GM06990 (cell line): ENCODE measurements around the gene PNPLA5.

Experiments
- DNase-seq: peaks from one replicate; pipeline ENCODE4 v3.0.0-alpha.2; 2011; ENCODE audit not compliant: insufficient read length; ENCODE audit errors: extremely low read depth
- H3K27me3 ChIP-seq: replicated peaks from 2 replicates; pipeline ENCODE4 v1.6.0; 2011; ENCODE audit warnings: low read length; ENCODE audit not compliant: control insufficient read depth, insufficient read depth
- H3K36me3 ChIP-seq: 2 replicates; pipeline ENCODE4 v1.5.1; 2011; ENCODE audit warnings: low read length; ENCODE audit not compliant: control insufficient read depth, insufficient read depth
- H3K4me3 ChIP-seq: replicated peaks from 2 replicates; pipeline ENCODE4 v1.5.1; 2011; ENCODE audit warnings: low read depth, mild to moderate bottlenecking, control low read depth, low read length
- TF ChIP-seq, protein P1 (sequence below): IDR thresholded peaks from 2 replicates; pipeline ENCODE4 v1.5.1; 2011; ENCODE audit warnings: low read length, control low read depth, mild to moderate bottlenecking, inconsistent platforms; ENCODE audit not compliant: insufficient read depth, poor library complexity, severe bottlenecking

The PNPLA5 gene

DNA sequence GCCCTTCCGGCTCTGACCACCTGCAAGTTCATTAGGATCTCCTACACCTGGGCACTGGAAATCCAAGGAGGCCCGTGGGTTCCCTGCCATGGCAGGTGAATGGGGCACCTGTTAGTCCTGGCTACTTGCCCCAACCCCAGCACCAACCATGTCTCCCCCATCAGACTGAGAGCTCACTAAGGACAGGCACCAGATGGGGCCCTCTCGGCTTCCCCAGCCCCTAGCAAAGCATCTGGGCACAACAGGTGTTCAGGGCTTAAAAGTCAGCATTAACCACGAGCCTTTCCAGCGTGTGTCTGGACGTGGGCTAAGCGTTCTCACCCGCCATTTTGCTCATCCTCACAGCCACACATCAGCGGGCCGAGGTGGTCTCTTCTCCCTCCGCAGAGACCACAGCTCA is 31.7 kb downstream of the PNPLA5 start:
- TF ChIP-seq, protein P1, sequence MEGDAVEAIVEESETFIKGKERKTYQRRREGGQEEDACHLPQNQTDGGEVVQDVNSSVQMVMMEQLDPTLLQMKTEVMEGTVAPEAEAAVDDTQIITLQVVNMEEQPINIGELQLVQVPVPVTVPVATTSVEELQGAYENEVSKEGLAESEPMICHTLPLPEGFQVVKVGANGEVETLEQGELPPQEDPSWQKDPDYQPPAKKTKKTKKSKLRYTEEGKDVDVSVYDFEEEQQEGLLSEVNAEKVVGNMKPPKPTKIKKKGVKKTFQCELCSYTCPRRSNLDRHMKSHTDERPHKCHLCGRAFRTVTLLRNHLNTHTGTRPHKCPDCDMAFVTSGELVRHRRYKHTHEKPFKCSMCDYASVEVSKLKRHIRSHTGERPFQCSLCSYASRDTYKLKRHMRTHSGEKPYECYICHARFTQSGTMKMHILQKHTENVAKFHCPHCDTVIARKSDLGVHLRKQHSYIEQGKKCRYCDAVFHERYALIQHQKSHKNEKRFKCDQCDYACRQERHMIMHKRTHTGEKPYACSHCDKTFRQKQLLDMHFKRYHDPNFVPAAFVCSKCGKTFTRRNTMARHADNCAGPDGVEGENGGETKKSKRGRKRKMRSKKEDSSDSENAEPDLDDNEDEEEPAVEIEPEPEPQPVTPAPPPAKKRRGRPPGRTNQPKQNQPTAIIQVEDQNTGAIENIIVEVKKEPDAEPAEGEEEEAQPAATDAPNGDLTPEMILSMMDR, result no peak
- Histone ChIP-seq H3K36me3 (no peaks in the 10 kb centered on the region), H3K4me3 (no peak overlapping the region), H3K27me3 (no peaks in the 10 kb centered on the region; the same call in 1 of the 2 replicates)
- no peak for DNase-seq

DNA sequence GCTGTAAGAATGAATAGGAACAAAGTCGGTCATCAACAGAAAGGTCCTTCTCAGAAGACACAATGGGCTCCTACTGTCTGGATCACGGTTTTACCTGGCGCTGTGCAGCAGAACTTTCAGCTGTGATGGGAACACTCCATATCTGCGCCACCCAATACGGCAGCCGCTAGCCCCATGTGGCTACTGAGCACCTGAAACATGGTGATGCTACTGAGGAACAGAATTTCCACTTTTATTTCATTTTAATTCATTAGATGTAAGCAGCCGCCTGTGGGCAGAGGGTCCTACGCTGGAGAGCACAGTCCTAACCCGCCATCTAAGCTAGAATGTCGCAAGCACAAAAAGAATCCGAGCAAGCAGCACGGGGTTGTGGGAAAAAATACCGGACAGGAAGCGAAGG is 32.2 kb downstream of the PNPLA5 start:
- DNase-seq, result no peak
- H3K36me3 ChIP-seq, result no peaks in the 10 kb centered on the region
- H3K4me3 ChIP-seq, result no peak overlapping the region
- TF ChIP-seq, protein P1, result no peak
- H3K27me3 ChIP-seq, result no peaks in the 10 kb centered on the region; the same call in 1 of the 2 replicates

DNA sequence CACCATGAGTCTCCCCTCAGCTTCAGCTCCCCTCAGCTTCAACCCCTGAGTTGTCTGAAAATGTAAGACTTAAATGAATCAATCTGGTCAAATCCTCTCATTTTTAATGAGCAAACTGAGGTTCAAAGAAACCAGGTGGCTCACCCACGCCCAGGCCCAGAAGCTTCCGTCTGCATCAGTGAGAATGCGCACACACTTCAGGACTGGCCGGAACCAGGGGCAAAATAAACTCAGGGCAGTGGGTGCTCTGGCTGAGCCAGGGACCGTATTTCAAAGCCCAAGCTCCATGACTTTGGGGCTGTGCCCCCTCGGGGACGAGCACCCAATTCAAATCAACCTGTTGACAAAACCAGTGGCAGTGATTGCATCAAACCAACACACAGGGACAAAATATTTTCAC is 32.6 kb downstream of the PNPLA5 start:
- H3K4me3 ChIP-seq, result no peak overlapping the region
- no peak for DNase-seq
- TF ChIP-seq, protein P1, result no peak
- H3K27me3 ChIP-seq, result no peaks in the 10 kb centered on the region; the same call in 1 of the 2 replicates
- H3K36me3 ChIP-seq, result no peaks in the 10 kb centered on the region

DNA sequence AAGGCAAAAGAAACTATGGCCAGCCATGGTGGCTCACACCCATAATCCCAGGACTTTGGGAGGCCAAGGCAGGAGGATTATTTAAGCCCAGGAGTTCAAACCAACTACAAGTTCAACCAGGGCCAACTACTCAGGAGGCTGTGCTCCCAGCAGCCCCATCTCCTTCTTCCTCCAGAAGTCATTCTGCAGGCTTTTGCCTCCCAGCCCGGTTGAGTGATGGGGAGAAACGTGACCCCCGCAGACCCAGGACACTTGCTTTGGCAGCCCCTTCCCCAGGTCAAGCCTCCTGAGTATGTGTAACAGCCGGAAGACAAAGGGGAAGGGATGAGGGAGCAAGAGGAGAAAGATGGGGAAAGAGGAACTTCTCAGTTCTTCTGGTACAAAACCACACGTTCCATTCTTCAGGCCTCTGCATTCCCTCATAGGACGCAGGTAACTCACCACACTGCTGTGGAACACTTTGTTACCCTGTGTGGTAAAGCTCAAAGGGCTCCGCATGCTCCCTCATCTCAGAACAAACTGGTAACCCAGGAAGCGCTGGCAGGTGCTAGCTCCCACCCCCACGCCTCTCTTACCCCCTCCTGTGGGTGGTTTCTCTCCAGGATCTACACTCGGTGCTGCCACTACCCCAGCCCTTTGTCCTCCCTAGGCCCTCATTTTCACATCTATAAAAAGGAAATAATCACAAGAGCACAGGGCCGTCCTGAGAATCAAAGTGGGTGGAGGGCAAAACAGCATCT is 33.5 kb downstream of the PNPLA5 start:
- Histone ChIP-seq H3K36me3 (no peaks in the 10 kb centered on the region), H3K4me3 (no peak overlapping the region), H3K27me3 (no peaks in the 10 kb centered on the region)
- TF ChIP-seq, protein P1, result no peak
- no peak for DNase-seq

DNA sequence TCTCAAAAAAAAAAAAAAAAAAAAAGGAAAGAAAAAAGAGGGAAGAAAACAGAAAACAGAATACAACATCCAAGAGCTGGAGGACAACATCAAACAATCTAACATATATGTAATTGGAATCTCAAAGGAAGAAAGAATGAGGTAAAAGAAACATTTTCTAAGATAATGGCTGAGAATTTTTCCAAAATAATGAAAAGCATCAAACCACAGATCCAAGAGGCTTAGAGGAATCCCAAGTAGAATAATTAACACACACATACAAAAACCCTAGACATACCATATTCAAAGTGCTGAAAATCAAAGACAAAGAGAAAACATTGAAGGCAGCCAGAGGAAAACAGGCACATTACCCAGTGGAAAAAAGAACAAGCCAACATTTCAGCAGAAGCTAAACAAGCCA is 34.4 kb downstream of the PNPLA5 start:
- H3K27me3 ChIP-seq, result no peaks in the 10 kb centered on the region; the same call in 1 of the 2 replicates
- DNase-seq, result no peak
- TF ChIP-seq, protein P1, result no peak

More for the DNA sequence above, 34.4 kb downstream of the PNPLA5 start:
- no peaks in the 10 kb centered on the region for H3K36me3 ChIP-seq
- H3K4me3 ChIP-seq, result no peak overlapping the region
